ENCODE results near the gene SH3TC1.
A peak's percentile ranks its signal among the peaks of the same experiment; 100 is the strongest.

The SH3TC1 gene

GRCh38 chr4:8181844-8182243 is 17.2 kb upstream of the SH3TC1 start:
- DNase-seq = no peak

GRCh38 chr4:8182294-8182693 is 16.8 kb upstream of the SH3TC1 start:
- DNase-seq = no peak

GRCh38 chr4:8182858-8183725 is 16.0 kb upstream of the SH3TC1 start:
- DNase-seq = no peak

GRCh38 chr4:8184061-8184460 is 15.0 kb upstream of the SH3TC1 start:
- no peak for DNase-seq

- DNase-seq = no peak
Measured at GRCh38 chr4:8185295-8185694, 13.8 kb upstream of the SH3TC1 start.

GRCh38 chr4:8185930-8186329 is 13.2 kb upstream of the SH3TC1 start:
- no peak for DNase-seq

GRCh38 chr4:8188085-8188484 is 11.0 kb upstream of the SH3TC1 start:
- no peak for DNase-seq

- no peak for DNase-seq
Measured at GRCh38 chr4:8188743-8189550, 10.1 kb upstream of the SH3TC1 start.

GRCh38 chr4:8189551-8190466 is 9.3 kb upstream of the SH3TC1 start:
- DNase-seq = no peak

GRCh38 chr4:8191136-8191747 is 7.8 kb upstream of the SH3TC1 start:
- DNase-seq = no peak

GRCh38 chr4:8192748-8193738 is 6.0 kb upstream of the SH3TC1 start:
- DNase-seq = peak; percentile 18

- no peak for DNase-seq
Measured at GRCh38 chr4:8194306-8195242, 4.5 kb upstream of the SH3TC1 start.

GRCh38 chr4:8195431-8195830 is 3.7 kb upstream of the SH3TC1 start:
- DNase-seq = no peak

- DNase-seq = no peak
Measured at GRCh38 chr4:8195841-8196458, 3.1 kb upstream of the SH3TC1 start.

GRCh38 chr4:8197521-8197920 is 1.6 kb upstream of the SH3TC1 start:
- no peak for DNase-seq

- no peak for DNase-seq
Measured at GRCh38 chr4:8198206-8198905, 734 bp upstream of the SH3TC1 start.

- DNase-seq = peak; percentile 27
Measured at GRCh38 chr4:8199594-8200301, 658 bp downstream of the SH3TC1 start.

- peak; percentile 56 for DNase-seq
Measured at GRCh38 chr4:8200302-8200975, 1.3 kb downstream of the SH3TC1 start.
